Upper lobe of left lung (tissue), 4 donors: Measurements from ENCODE around the gene SPATA1.

ENCODE experiments used
- CTCF ChIP-seq, 6 experiments: fragments of 450-650 bp in 4 of 6; fragments of 200-600 bp in 2 of 6; sonication (generic) in 2 of 6; IDR thresholded peaks; one replicate each; pipeline ENCODE4 v1.5.1; 2016 to 2019; ENCODE audit warnings: antibody characterized with exemption in 6 of 6
- POLR2AphosphoS5 ChIP-seq, 2 donors: sonication (generic); formaldehyde crosslinking; IDR thresholded peaks; one replicate each; pipeline ENCODE4 v1.5.1; 2017; ENCODE audit warnings: antibody characterized with exemption in 2 of 2

GRCh38 chr1:84584126-84584525, 77.9 kb downstream of the SPATA1 start:
- no peak for TF ChIP-seq CTCF (IDR thresholded peaks at IDR 0.05)
- no peak for TF ChIP-seq POLR2AphosphoS5 (IDR thresholded peaks at IDR 0.05)
